Transverse colon (tissue), 3 donors: Measurements from ENCODE around the gene OPA3.
A peak's percentile ranks its signal among the peaks of the same experiment; 100 is the strongest.

Source experiments
- CTCF ChIP-seq, 5 experiments: fragments of 200-600 bp in 3 of 5; fragments of 450-650 bp in 2 of 5; sonication (generic) in 3 of 5; IDR thresholded peaks; 1 replicate in 2 of 5; 2 replicates in 3 of 5; pipeline ENCODE4 v1.5.1; 2016 to 2017; ENCODE audit warnings: antibody characterized with exemption in 5 of 5, inconsistent platforms in 3 of 5, mild to moderate bottlenecking in 2 of 5, moderate library complexity in 1 of 5
- EP300 ChIP-seq: sonication (generic); formaldehyde crosslinking; IDR thresholded peaks from one replicate; pipeline ENCODE4 v1.6.1; 2017; ENCODE audit warnings: antibody characterized with exemption, low read depth

GRCh38 chr19:45506989-45507871 lies 77.4 kb downstream of the OPA3 start, which contains the start of gene VASP:
- TF ChIP-seq EP300 (peak; percentile 56), CTCF (IDR thresholded peaks at IDR 0.05) (no peak)
